HepG2 (cell line): ENCODE results near the gene FCHO1. TPM values are rescaled to one million over a fixed set of nuclear protein-coding genes. Genes with fewer than 3 reads are reported as not detected.

Experiments used
- ATAC-seq: fragments of 200-7000 bp; cut with Tn5 transposase; 3 replicates; pipeline ENCODE4 v1.9.1; 2020; ENCODE audit warnings: mild to moderate bottlenecking, moderate library complexity
- BruUV-seq: library from RNA; stranded (reverse); fragments of 400-500 nt; replicated peaks from 2 replicates; lab custom pipeline; 2021; lab: Mats Ljungman, UMichigan
- CTCF ChIA-PET: fragments of 300-600 bp; formaldehyde crosslinking; extraction: SDS; loops from one replicate; lab custom pipeline; 2021; ENCODE audit warnings: low total read pairs, inconsistent platforms, low intra/inter-chr PET ratio; lab: Yijun Ruan, JAX
- POLR2A ChIA-PET: fragments of 350-600 bp; sonication (Branson Sonifier 250); formaldehyde crosslinking; loops from one replicate; lab custom pipeline; 2020; ENCODE audit warnings: antibody characterized with exemption, inconsistent platforms; lab: Yijun Ruan, JAX
- DNase-seq: peaks from one replicate; pipeline ENCODE4 v3.0.0-alpha.2; 2015; ENCODE audit warnings: low spot score
- FAIRE-seq: peaks from 3 replicates; lab custom pipeline; 2011; peaks lifted over from hg19 to GRCh38; lab: Jason Lieb, UNC
- H2AFZ ChIP-seq: one replicate; pipeline ENCODE4 v1.6.1; 2011; ENCODE audit warnings: low read length, inconsistent platforms
- H3K27ac ChIP-seq: fragments of 300-600 bp; 3 replicates; pipeline ENCODE4 v1.8.0; 2011; ENCODE audit warnings: mixed run types, mild to moderate bottlenecking, mixed read lengths, low read length, inconsistent platforms; ENCODE audit not compliant: insufficient read depth; ENCODE audit errors: extremely low read length
- H3K27me3 ChIP-seq, 2 experiments: fragments of 200-600 bp in 1 of 2; 2 replicates in 1 of 2; 3 replicates in 1 of 2; pipeline versions ENCODE4 v1.6.0 to v1.8.0; 2011; ENCODE audit warnings: low read length in 2 of 2, mild to moderate bottlenecking in 2 of 2, moderate library complexity in 2 of 2, inconsistent platforms in 1 of 2; ENCODE audit not compliant: insufficient read depth in 2 of 2, control insufficient read depth in 1 of 2
- H3K36me3 ChIP-seq, 2 experiments: fragments of 200-600 bp in 1 of 2; replicated peaks in 1 of 2; 2 replicates in 1 of 2; 3 replicates in 1 of 2; pipeline versions ENCODE4 v1.5.1 to v1.8.0; 2011; ENCODE audit warnings: low read length in 2 of 2, inconsistent platforms in 1 of 2; ENCODE audit not compliant: insufficient read depth in 2 of 2, control insufficient read depth in 1 of 2
- H3K4me1 ChIP-seq: 2 replicates; pipeline ENCODE4 v1.5.1; 2012; ENCODE audit warnings: low read length, inconsistent platforms; ENCODE audit not compliant: insufficient read depth
- H3K4me2 ChIP-seq: 2 replicates; pipeline ENCODE4 v1.6.0; 2011; ENCODE audit warnings: low read depth, low read length, inconsistent platforms
- H3K4me3 ChIP-seq, 3 experiments: fragments of 200-600 bp in 1 of 3; sonication (generic), shearing (Covaris generic) in 1 of 3; replicated peaks in 1 of 3; 2 replicates each; pipeline ENCODE4 v1.5.1; 2011 to 2016; ENCODE audit warnings: low read length in 3 of 3, inconsistent platforms in 2 of 3, low read depth in 2 of 3, mild to moderate bottlenecking in 2 of 3, control low read depth in 1 of 3, mixed read lengths in 1 of 3; ENCODE audit not compliant: insufficient read depth in 1 of 3
- H3K79me2 ChIP-seq: one replicate; pipeline ENCODE4 v1.6.1; 2011; ENCODE audit warnings: low read length, inconsistent platforms; ENCODE audit not compliant: insufficient read depth
- H3K9ac ChIP-seq: 2 replicates; pipeline ENCODE4 v1.6.0; 2011; ENCODE audit warnings: mild to moderate bottlenecking, low read depth, low read length, inconsistent platforms; ENCODE audit not compliant: insufficient read depth
- H3K9me3 ChIP-seq: 2 replicates; pipeline ENCODE4 v1.5.1; 2012; ENCODE audit warnings: mild to moderate bottlenecking, low read length
- H4K20me1 ChIP-seq: 2 replicates; pipeline ENCODE4 v1.6.0; 2011; ENCODE audit warnings: inconsistent platforms, mild to moderate bottlenecking, low read length, moderate library complexity; ENCODE audit not compliant: insufficient read depth
- HNRNPUL1 ChIP-seq: fragments of 200-400 bp; formaldehyde crosslinking; IDR thresholded peaks from 2 replicates; pipeline ENCODE4 v1.6.1; 2017; ENCODE audit warnings: low read depth, mild to moderate bottlenecking, low read length, moderate library complexity
- STAT5B ChIP-seq: sonication (generic); formaldehyde crosslinking; IDR thresholded peaks from 2 replicates; pipeline ENCODE4 v1.4.0; 2020; ENCODE audit warnings: missing genetic modification reagents
- ZFX ChIP-seq: sonication (generic); formaldehyde crosslinking; IDR thresholded peaks from 2 replicates; pipeline ENCODE4 v1.4.0; 2020; ENCODE audit warnings: mild to moderate bottlenecking, low read depth, missing genetic modification reagents, moderate library complexity
- ZNF33B ChIP-seq: sonication (generic); formaldehyde crosslinking; IDR thresholded peaks from 2 replicates; pipeline ENCODE4 v1.5.1; 2020; ENCODE audit warnings: mild to moderate bottlenecking, missing genetic modification reagents
- ZNF431 ChIP-seq: sonication (generic); formaldehyde crosslinking; IDR thresholded peaks from 2 replicates; pipeline ENCODE4 v1.9.0; 2022; ENCODE audit warnings: missing genetic modification reagents, low read depth, mild to moderate bottlenecking, borderline replicate concordance
- ZNF788 ChIP-seq: sonication (generic); formaldehyde crosslinking; IDR thresholded peaks from 2 replicates; pipeline ENCODE4 v1.5.0; 2020; ENCODE audit warnings: mild to moderate bottlenecking, missing genetic modification reagents, borderline replicate concordance
- WGBS: methylation state at CpG from one replicate; pipeline ENCODE4 v1.1.6; 2017; ENCODE audit warnings: low lambda C conversion rate; 5-methylcytosine and 5-hydroxymethylcytosine counted together
- in situ Hi-C: cut with HindIII; loops from 2 replicates; pipeline ENCODE4 v1.10.0; 2017; ENCODE audit warnings: low pct_unique_long_range_greater_than_20kb; ENCODE audit not compliant: extremely low pct_ligation_motif_present
- intact Hi-C: fragments of 100-400 bp; cut with micrococcal nuclease; formaldehyde crosslinking; loops from one replicate; pipeline ENCODE4 v1.10.0; 2022; ENCODE audit not compliant: unreplicated experiment
- polyA plus RNA-seq, 8 experiments: library from polyadenylated mRNA; depleted of rRNA in 3 of 8; stranded (reverse) in 7 of 8; unstranded in 1 of 8; fragments of >200 nt; fragmentation: Illumina TruSeq in 4 of 8; extraction: Trizol in 4 of 8; gene quantifications; 2 replicates each; pipeline versions ENCODE4 v1.2.1 to v1.2.3, GENCODE V29; 2011 to 2016; ENCODE audit warnings: low read depth in 4 of 8, missing spikeins in 1 of 8, mixed read lengths in 1 of 8; ENCODE audit not compliant: insufficient read depth in 1 of 8
- total RNA-seq, 5 experiments: library from RNA; depleted of rRNA; stranded (reverse); fragments of >200 nt; fragmentation: Illumina TruSeq; extraction: Trizol; gene quantifications; 2 replicates each; pipeline ENCODE4 v1.2.3, GENCODE V29; 2016; ENCODE audit warnings: low read depth in 1 of 5

FCHO1 gene
- total and polyA plus RNA-seq, 2 of the 13 experiments (the other 11 are each of a cell fraction or from before 2014, with no cell fraction given), result 1.3 to 3.1 TPM

GRCh38 chr19:17794731-17795494 is 43.6 kb downstream of the FCHO1 start, which contains the start of gene B3GNT3 (continued):
- peak; percentile 35; the same call in 1 of the 2 replicates for TF ChIP-seq ZFX (CRISPR knock-in tag)
- no peak for TF ChIP-seq ZNF431 (CRISPR knock-in tag)

DNA sequence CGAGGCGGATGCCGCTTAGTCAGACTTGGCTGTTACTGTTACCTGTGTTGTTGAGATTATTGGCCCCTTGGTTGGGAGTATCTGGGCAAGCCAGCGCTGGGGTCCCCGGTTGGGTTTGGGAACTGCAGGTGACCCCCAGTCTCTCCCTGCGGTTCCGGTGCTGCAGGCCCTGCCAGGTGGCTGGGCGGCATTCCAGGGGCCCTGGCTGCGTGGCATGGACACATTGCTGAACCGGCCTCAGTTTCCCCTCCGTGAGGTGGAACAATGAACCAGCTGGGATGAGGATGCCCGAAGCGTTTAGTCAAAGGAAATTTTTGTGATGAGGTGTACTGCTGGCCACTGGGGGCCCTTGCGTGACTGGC is 44.2 kb downstream of the FCHO1 start:
- Histone ChIP-seq H3K27ac (no peak overlapping the region), H3K27me3 (peaks cover 0 to 15% of the 10 kb centered on the region in 2 experiments; a peak in 1 of 5 replicates), H3K4me1 (peaks cover 55% of the 10 kb centered on the region), H3K79me2 (no peaks in the 10 kb centered on the region), H3K9ac (peak overlapping the region; percentile 70), H3K9me3 (no peaks in the 10 kb centered on the region), H2AFZ (no peak overlapping the region), H3K36me3 (no peaks in the 10 kb centered on the region), H3K4me2 (peak overlapping the region; percentile 75), H4K20me1 (no peaks in the 10 kb centered on the region), H3K4me3 (peak overlapping the region; percentile 64 to 79 (median 66))
- no peak for FAIRE-seq
- ChIA-PET POLR2A (interaction anchor here (0.8 to 3.8 kb wide), 9 partner anchors 9 to 429 kb away, joined by 3 to 24 read pairs (median 4); partner anchors contain the start of genes JAK3, MAP1S and RPL18A), CTCF (no interaction called here)
- no peak for ATAC-seq
- 0% methylated on average over 2 of the region's 14 CpGs for WGBS
- DNase-seq, result no peak
- intact Hi-C loops (no loop called here), in situ Hi-C loops (loop anchor here (5.0 kb wide), 1 partner anchor 52 kb away; the partner anchor contains the start of gene JAK3)
- no peak for TF ChIP-seq STAT5B (CRISPR knock-in tag)
- no peak for TF ChIP-seq HNRNPUL1
- 0 out of 2 replicates have a peak, but pooled peaks have one; percentile 22 for TF ChIP-seq ZNF788
- no peak for TF ChIP-seq ZNF33B (CRISPR knock-in tag)
- no TSS peak for BruUV-seq
